Uterus (tissue), 2 donors: ENCODE results near the gene MEGF9.

Source experiments
- POLR2A ChIP-seq, 2 donors: fragments of 450-650 bp; IDR thresholded peaks; one replicate each; pipeline ENCODE4 v1.6.1; 2016; ENCODE audit warnings: antibody characterized with exemption in 2 of 2, mild to moderate bottlenecking in 1 of 2, moderate library complexity in 1 of 2
- TF ChIP-seq, protein P1 (sequence below), 4 experiments: fragments of 200-600 bp in 2 of 4; fragments of 450-650 bp in 2 of 4; sonication (generic) in 2 of 4; IDR thresholded peaks; one replicate each; pipeline ENCODE4 v1.5.1; 2016 to 2019; ENCODE audit warnings: antibody characterized with exemption in 4 of 4, mild to moderate bottlenecking in 2 of 4, moderate library complexity in 1 of 4

DNA sequence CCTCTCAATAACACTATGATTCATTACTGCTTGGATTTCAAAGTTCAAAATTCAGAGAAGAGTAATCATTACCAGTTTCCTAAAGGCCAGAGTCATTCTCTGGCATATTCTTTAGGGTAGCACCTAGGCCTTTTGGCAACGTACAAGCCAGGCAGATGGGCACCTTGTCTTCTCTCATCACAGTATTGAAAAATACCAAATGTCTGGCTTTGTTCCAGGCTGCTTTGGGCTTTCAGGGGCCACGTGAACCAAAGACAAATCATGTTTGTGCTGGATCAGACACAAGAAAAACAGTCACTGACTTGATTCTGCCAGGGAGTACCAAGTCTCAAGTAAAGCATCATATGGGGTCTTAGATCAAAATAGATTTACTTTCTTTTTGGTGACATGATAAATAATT, 15.5 kb downstream of the MEGF9 start:
- TF ChIP-seq, protein P1, sequence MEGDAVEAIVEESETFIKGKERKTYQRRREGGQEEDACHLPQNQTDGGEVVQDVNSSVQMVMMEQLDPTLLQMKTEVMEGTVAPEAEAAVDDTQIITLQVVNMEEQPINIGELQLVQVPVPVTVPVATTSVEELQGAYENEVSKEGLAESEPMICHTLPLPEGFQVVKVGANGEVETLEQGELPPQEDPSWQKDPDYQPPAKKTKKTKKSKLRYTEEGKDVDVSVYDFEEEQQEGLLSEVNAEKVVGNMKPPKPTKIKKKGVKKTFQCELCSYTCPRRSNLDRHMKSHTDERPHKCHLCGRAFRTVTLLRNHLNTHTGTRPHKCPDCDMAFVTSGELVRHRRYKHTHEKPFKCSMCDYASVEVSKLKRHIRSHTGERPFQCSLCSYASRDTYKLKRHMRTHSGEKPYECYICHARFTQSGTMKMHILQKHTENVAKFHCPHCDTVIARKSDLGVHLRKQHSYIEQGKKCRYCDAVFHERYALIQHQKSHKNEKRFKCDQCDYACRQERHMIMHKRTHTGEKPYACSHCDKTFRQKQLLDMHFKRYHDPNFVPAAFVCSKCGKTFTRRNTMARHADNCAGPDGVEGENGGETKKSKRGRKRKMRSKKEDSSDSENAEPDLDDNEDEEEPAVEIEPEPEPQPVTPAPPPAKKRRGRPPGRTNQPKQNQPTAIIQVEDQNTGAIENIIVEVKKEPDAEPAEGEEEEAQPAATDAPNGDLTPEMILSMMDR (IDR thresholded peaks at IDR 0.05), result no peak
- no peak for TF ChIP-seq POLR2A (IDR thresholded peaks at IDR 0.05)
